ENCODE results near the gene SRRT.

GRCh38 chr7:100894860-100895700, 20.2 kb downstream of the SRRT start:
- TF ChIP-seq SUZ12 (IDR thresholded peaks at IDR 0.05; ENCODE audit: extremely low read depth, insufficient read depth, insufficient read length) (no peak), ZNF274 (IDR thresholded peaks at IDR 0.05; ENCODE audit: low read depth, low read length) (no peak), YY1 (IDR thresholded peaks at IDR 0.05; ENCODE audit: insufficient read depth, insufficient read length) (no peak)

Measured in NT2/D1 (cell line).